OCI-LY7 (cell line): ENCODE data around the gene OR6B1. TPM values are rescaled to one million over a fixed set of nuclear protein-coding genes. Genes with fewer than 3 reads are reported as not detected.

Experiments
- BruUV-seq: library from RNA; stranded (reverse); fragments of 400-500 nt; replicated peaks from 2 replicates; lab custom pipeline; 2021; lab: Mats Ljungman, UMichigan
- CTCF ChIA-PET: fragments of 300-600 bp; sonication (Branson Sonifier 250); formaldehyde crosslinking; loops from one replicate; lab custom pipeline; 2022; ENCODE audit warnings: antibody characterized with exemption; ENCODE audit not compliant: unreplicated experiment; lab: Charles Lee
- POLR2A ChIA-PET: fragments of 300-600 bp; sonication (Branson Sonifier 250); formaldehyde crosslinking; loops from one replicate; lab custom pipeline; 2022; ENCODE audit warnings: antibody characterized with exemption; lab: Charles Lee
- DNase-seq: peaks from one replicate; pipeline ENCODE4 v3.0.0-alpha.2; 2015; ENCODE audit warnings: low spot score
- H2AFZ ChIP-seq: fragments of 200-600 bp; sonication (generic), shearing (Covaris generic); 2 replicates; pipeline ENCODE4 v1.6.1; 2014; ENCODE audit warnings: mild to moderate bottlenecking, antibody characterized with exemption, low read length, moderate library complexity
- H3K27ac ChIP-seq: fragments of 200-600 bp; sonication (generic); 2 replicates; pipeline ENCODE4 v1.5.1; 2014; ENCODE audit warnings: mixed run types, low read depth, mild to moderate bottlenecking, moderate library complexity, low read length, inconsistent platforms; ENCODE audit not compliant: poor library complexity, severe bottlenecking
- H3K36me3 ChIP-seq: fragments of 200-600 bp; sonication (generic); 2 replicates; pipeline ENCODE4 v1.6.1; 2014; ENCODE audit warnings: mild to moderate bottlenecking, antibody characterized with exemption, low read length, moderate library complexity, mixed read lengths; ENCODE audit not compliant: insufficient read depth
- H3K4me1 ChIP-seq: fragments of 200-600 bp; sonication (generic); 2 replicates; pipeline ENCODE4 v1.5.1; 2014; ENCODE audit warnings: mild to moderate bottlenecking, low read length; ENCODE audit not compliant: insufficient read depth, poor library complexity, severe bottlenecking
- H3K4me2 ChIP-seq: fragments of 200-600 bp; sonication (generic); 2 replicates; pipeline ENCODE4 v1.6.1; 2014; ENCODE audit warnings: mild to moderate bottlenecking, low read length
- H3K4me3 ChIP-seq: fragments of 200-600 bp; sonication (generic); 2 replicates; pipeline ENCODE4 v1.5.1; 2014; ENCODE audit warnings: mild to moderate bottlenecking, low read depth, low read length; ENCODE audit not compliant: poor library complexity, severe bottlenecking
- H3K79me2 ChIP-seq: fragments of 200-600 bp; sonication (generic); 2 replicates; pipeline ENCODE4 v1.6.1; 2016; ENCODE audit warnings: low read depth, mild to moderate bottlenecking, low read length, moderate library complexity, mixed read lengths; ENCODE audit not compliant: insufficient read depth
- H3K9me2 ChIP-seq: fragments of 200-600 bp; sonication (generic); 2 replicates; pipeline ENCODE4 v1.6.1; 2016; ENCODE audit warnings: mild to moderate bottlenecking, low read length, mixed read lengths; ENCODE audit not compliant: insufficient read depth
- H3K9me3 ChIP-seq: fragments of 200-600 bp; sonication (generic); 2 replicates; pipeline ENCODE4 v1.6.1; 2014; ENCODE audit warnings: mild to moderate bottlenecking, mixed run types, low read length, mixed read lengths
- H4K20me1 ChIP-seq: fragments of 200-600 bp; sonication (generic); 2 replicates; pipeline ENCODE4 v1.6.1; 2014; ENCODE audit warnings: mild to moderate bottlenecking, antibody characterized with exemption, low read length, moderate library complexity, mixed read lengths; ENCODE audit not compliant: insufficient read depth
- CTCF ChIP-seq: fragments of 200-600 bp; sonication (generic); conservative IDR thresholded peaks from 2 replicates; pipeline ENCODE4 v1.5.1; 2014; ENCODE audit warnings: mild to moderate bottlenecking, antibody characterized with exemption, low read length, moderate library complexity, mixed read lengths
- EZH2phosphoT487 ChIP-seq: fragments of 200-600 bp; sonication (generic); IDR thresholded peaks from 2 replicates; pipeline ENCODE4 v1.6.1; 2018; ENCODE audit warnings: low read depth, borderline replicate concordance, mild to moderate bottlenecking, mixed run types, antibody characterized with exemption, low read length, moderate library complexity, mixed read lengths
- intact Hi-C: fragments of 100-400 bp; cut with micrococcal nuclease; formaldehyde crosslinking; loops from one replicate; pipeline ENCODE4 v1.10.0; 2022; ENCODE audit not compliant: unreplicated experiment
- total RNA-seq, 2 experiments: library from RNA; depleted of rRNA in 1 of 2; stranded (reverse); fragments of >200 nt in 1 of 2; shearing (Covaris generic) in 1 of 2; gene quantifications; 2 replicates each; pipeline ENCODE4 v1.2.3, GENCODE V29; 2014 to 2022

Gene OR6B1
- total RNA-seq, 2 experiments from 2014 or later = not detected

GRCh38 chr7:143978585-143978984 lies 21.5 kb upstream of the OR6B1 start:
- no peak overlapping the region for H3K4me3 ChIP-seq
- H3K9me2 ChIP-seq = no peaks in the 10 kb centered on the region
- no peaks in the 10 kb centered on the region for H3K9me3 ChIP-seq
- no peaks in the 10 kb centered on the region for H3K79me2 ChIP-seq
- H4K20me1 ChIP-seq = no peaks in the 10 kb centered on the region
- H3K27ac ChIP-seq = no peak overlapping the region
- ChIA-PET POLR2A (no interaction called here), CTCF (no interaction called here)
- no peak overlapping the region for H2AFZ ChIP-seq
- no peak for DNase-seq
- no peaks in the 10 kb centered on the region for H3K4me1 ChIP-seq
- no peak for TF ChIP-seq CTCF
- TF ChIP-seq EZH2phosphoT487 = no peak
- no peaks in the 10 kb centered on the region for H3K36me3 ChIP-seq
- BruUV-seq = no TSS peak
- H3K4me2 ChIP-seq = no peak overlapping the region
- intact Hi-C loops = no loop called here

DNA sequence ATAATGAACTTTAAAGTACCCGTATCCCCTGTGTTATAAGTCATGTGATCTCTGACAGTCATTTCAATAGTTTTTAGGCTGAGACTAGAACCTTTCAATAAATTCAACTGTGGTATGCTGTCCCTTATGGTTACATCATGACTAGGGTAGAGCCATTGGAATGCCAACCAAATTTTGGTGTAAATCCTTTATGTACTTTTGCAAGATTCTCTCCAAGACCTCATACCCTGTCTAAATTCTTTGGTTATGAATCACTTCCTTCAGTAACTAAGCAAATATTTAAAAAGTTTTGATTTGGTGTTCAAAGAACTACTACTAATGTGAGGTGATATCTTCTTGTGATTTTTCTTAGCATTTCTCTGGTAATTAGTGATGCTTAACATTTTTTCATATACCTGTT lies 20.8 kb upstream of the OR6B1 start:
- Histone ChIP-seq H3K36me3 (no peaks in the 10 kb centered on the region), H3K9me3 (no peaks in the 10 kb centered on the region), H3K9me2 (no peaks in the 10 kb centered on the region), H3K27ac (no peak overlapping the region), H3K4me1 (no peaks in the 10 kb centered on the region), H3K79me2 (no peaks in the 10 kb centered on the region), H3K4me2 (no peak overlapping the region), H3K4me3 (no peak overlapping the region), H2AFZ (no peak overlapping the region), H4K20me1 (no peaks in the 10 kb centered on the region)
- BruUV-seq = no TSS peak
- TF ChIP-seq CTCF (no peak), EZH2phosphoT487 (no peak)
- POLR2A ChIA-PET = no interaction called here
- CTCF ChIA-PET = no interaction called here
- intact Hi-C loops = no loop called here
- DNase-seq = no peak

GRCh38 chr7:143979998-143980397 lies 20.1 kb upstream of the OR6B1 start:
- no peaks in the 10 kb centered on the region for H3K36me3 ChIP-seq
- H4K20me1 ChIP-seq = no peaks in the 10 kb centered on the region
- no peak overlapping the region for H3K4me2 ChIP-seq
- intact Hi-C loops = no loop called here
- H3K4me1 ChIP-seq = no peaks in the 10 kb centered on the region
- BruUV-seq = no TSS peak
- H3K79me2 ChIP-seq = no peaks in the 10 kb centered on the region
- no peak overlapping the region for H3K4me3 ChIP-seq
- H3K9me3 ChIP-seq = no peaks in the 10 kb centered on the region
- ChIA-PET POLR2A (interaction anchor here (0.6 kb wide), 1 partner anchor 561 kb away, joined by 3 read pairs; no protein-coding TSS in a partner anchor), CTCF (no interaction called here)
- no peak overlapping the region for H3K27ac ChIP-seq
- TF ChIP-seq EZH2phosphoT487 (no peak), CTCF (no peak)
- H2AFZ ChIP-seq = no peak overlapping the region
- H3K9me2 ChIP-seq = no peaks in the 10 kb centered on the region
- DNase-seq = no peak
